Measurements from ENCODE around the gene PKD1L1. TPM values are rescaled to one million over a fixed set of nuclear protein-coding genes. Genes with fewer than 3 reads are reported as not detected.

Gene PKD1L1
- total RNA-seq, 3 donors from 2014 or later (not counting 1 experiment from before 2014, with no cell fraction given), result 0.33 to 0.48 (median 0.38) TPM

- ATAC-seq, result no peak
- no peak for TF ChIP-seq CTCF (IDR thresholded peaks at IDR 0.05)
- no peak overlapping the region for H3K4me3 ChIP-seq (ENCODE audit: low read length)
- Mint-ChIP-seq H3K4me3 (no peak overlapping the region), H3K4me1 (no peaks in the 10 kb centered on the region), H3K36me3 (no peaks in the 10 kb centered on the region), H3K27ac (no peak overlapping the region), H3K27me3 (ENCODE audit: low read depth in 2 of 2) (no peaks in the 10 kb centered on the region), H3K9me3 (no peaks in the 10 kb centered on the region)
- H3K4me1 ChIP-seq (ENCODE audit: control insufficient read depth, insufficient read depth, low read length), result peaks cover 13% of the 10 kb centered on the region
- H3K36me3 ChIP-seq (ENCODE audit: control insufficient read depth, insufficient read depth, low read length), result no peaks in the 10 kb centered on the region
- intact Hi-C loops (cut with micrococcal nuclease), result no loop called here
- H3K27ac ChIP-seq (ENCODE audit: low read length), result no peak overlapping the region
- no peaks in the 10 kb centered on the region for H3K9me3 ChIP-seq (ENCODE audit: control insufficient read depth, insufficient read depth, low read length)
- DNase-seq, result no peak
- no peaks in the 10 kb centered on the region for H3K27me3 ChIP-seq (ENCODE audit: control insufficient read depth, insufficient read depth, low read length)
- WGBS (ENCODE audit: insufficient coverage), result 92% methylated on average over 6 of the region's 6 CpGs
These were observed 13.4 kb downstream of the PKD1L1 start for GRCh38 chr7:47934831-47935230.

- peaks cover 9% of the 10 kb centered on the region for H3K4me1 ChIP-seq (ENCODE audit: control insufficient read depth, insufficient read depth, low read length)
- DNase-seq, result no peak
- no peak overlapping the region for H3K27ac ChIP-seq (ENCODE audit: low read length)
- H3K36me3 Mint-ChIP-seq, result no peaks in the 10 kb centered on the region
- no peaks in the 10 kb centered on the region for H3K9me3 ChIP-seq (ENCODE audit: control insufficient read depth, insufficient read depth, low read length)
- TF ChIP-seq CTCF (IDR thresholded peaks at IDR 0.05), result no peak
- H3K27me3 Mint-ChIP-seq (ENCODE audit: low read depth in 2 of 2), result no peaks in the 10 kb centered on the region
- H3K4me3 Mint-ChIP-seq, result no peak overlapping the region
- no peaks in the 10 kb centered on the region for H3K36me3 ChIP-seq (ENCODE audit: control insufficient read depth, insufficient read depth, low read length)
- H3K4me3 ChIP-seq (ENCODE audit: low read length), result no peak overlapping the region
- H3K27ac Mint-ChIP-seq, result no peak overlapping the region
- ATAC-seq, result no peak
- no peaks in the 10 kb centered on the region for H3K27me3 ChIP-seq (ENCODE audit: control insufficient read depth, insufficient read depth, low read length)
- H3K4me1 Mint-ChIP-seq, result no peaks in the 10 kb centered on the region
- WGBS (ENCODE audit: insufficient coverage), result 73% methylated on average over 8 of the region's 8 CpGs
- intact Hi-C loops (cut with micrococcal nuclease), result no loop called here
- H3K9me3 Mint-ChIP-seq, result no peaks in the 10 kb centered on the region
These were observed 15.1 kb downstream of the PKD1L1 start for GRCh38 chr7:47933215-47933614.

GRCh38 chr7:47932466-47933037 is 15.7 kb downstream of the PKD1L1 start:
- no peak for TF ChIP-seq CTCF (IDR thresholded peaks at IDR 0.05)
- H3K27ac Mint-ChIP-seq, result no peak overlapping the region
- H3K4me3 Mint-ChIP-seq, result no peak overlapping the region
- Histone ChIP-seq H3K4me3 (ENCODE audit: low read length) (no peak overlapping the region), H3K9me3 (ENCODE audit: control insufficient read depth, insufficient read depth, low read length) (no peaks in the 10 kb centered on the region), H3K36me3 (ENCODE audit: control insufficient read depth, insufficient read depth, low read length) (no peaks in the 10 kb centered on the region), H3K4me1 (ENCODE audit: control insufficient read depth, insufficient read depth, low read length) (peaks cover 2% of the 10 kb centered on the region), H3K27me3 (ENCODE audit: control insufficient read depth, insufficient read depth, low read length) (no peaks in the 10 kb centered on the region), H3K27ac (ENCODE audit: low read length) (no peak overlapping the region)
- no peaks in the 10 kb centered on the region for H3K36me3 Mint-ChIP-seq
- intact Hi-C loops (cut with micrococcal nuclease), result no loop called here
- ATAC-seq (no peak), DNase-seq (no peak)
- no peaks in the 10 kb centered on the region for H3K27me3 Mint-ChIP-seq (ENCODE audit: low read depth in 2 of 2)
- no peaks in the 10 kb centered on the region for H3K4me1 Mint-ChIP-seq
- H3K9me3 Mint-ChIP-seq, result no peaks in the 10 kb centered on the region
- WGBS (ENCODE audit: insufficient coverage), result 87% methylated on average over 11 of the region's 11 CpGs

GRCh38 chr7:47932016-47932415 is 16.2 kb downstream of the PKD1L1 start:
- Histone ChIP-seq H3K27me3 (ENCODE audit: control insufficient read depth, insufficient read depth, low read length) (no peaks in the 10 kb centered on the region), H3K9me3 (ENCODE audit: control insufficient read depth, insufficient read depth, low read length) (no peaks in the 10 kb centered on the region), H3K4me1 (ENCODE audit: control insufficient read depth, insufficient read depth, low read length) (no peaks in the 10 kb centered on the region), H3K27ac (ENCODE audit: low read length) (no peak overlapping the region), H3K4me3 (ENCODE audit: low read length) (no peak overlapping the region), H3K36me3 (ENCODE audit: control insufficient read depth, insufficient read depth, low read length) (no peaks in the 10 kb centered on the region)
- H3K27ac Mint-ChIP-seq, result no peak overlapping the region
- intact Hi-C loops (cut with micrococcal nuclease), result no loop called here
- no peak for ATAC-seq
- 78% methylated on average over 6 of the region's 6 CpGs for WGBS (ENCODE audit: insufficient coverage)
- DNase-seq, result no peak
- H3K9me3 Mint-ChIP-seq, result no peaks in the 10 kb centered on the region
- H3K4me1 Mint-ChIP-seq, result no peaks in the 10 kb centered on the region
- H3K4me3 Mint-ChIP-seq, result no peak overlapping the region
- TF ChIP-seq CTCF (IDR thresholded peaks at IDR 0.05), result no peak
- no peaks in the 10 kb centered on the region for H3K36me3 Mint-ChIP-seq
- H3K27me3 Mint-ChIP-seq (ENCODE audit: low read depth in 2 of 2), result no peaks in the 10 kb centered on the region
